ENCODE results near the gene EPG5.

GRCh38 chr18:45895339-45895738 lies 71.8 kb downstream of the EPG5 start:
- TF ChIP-seq, protein P1, sequence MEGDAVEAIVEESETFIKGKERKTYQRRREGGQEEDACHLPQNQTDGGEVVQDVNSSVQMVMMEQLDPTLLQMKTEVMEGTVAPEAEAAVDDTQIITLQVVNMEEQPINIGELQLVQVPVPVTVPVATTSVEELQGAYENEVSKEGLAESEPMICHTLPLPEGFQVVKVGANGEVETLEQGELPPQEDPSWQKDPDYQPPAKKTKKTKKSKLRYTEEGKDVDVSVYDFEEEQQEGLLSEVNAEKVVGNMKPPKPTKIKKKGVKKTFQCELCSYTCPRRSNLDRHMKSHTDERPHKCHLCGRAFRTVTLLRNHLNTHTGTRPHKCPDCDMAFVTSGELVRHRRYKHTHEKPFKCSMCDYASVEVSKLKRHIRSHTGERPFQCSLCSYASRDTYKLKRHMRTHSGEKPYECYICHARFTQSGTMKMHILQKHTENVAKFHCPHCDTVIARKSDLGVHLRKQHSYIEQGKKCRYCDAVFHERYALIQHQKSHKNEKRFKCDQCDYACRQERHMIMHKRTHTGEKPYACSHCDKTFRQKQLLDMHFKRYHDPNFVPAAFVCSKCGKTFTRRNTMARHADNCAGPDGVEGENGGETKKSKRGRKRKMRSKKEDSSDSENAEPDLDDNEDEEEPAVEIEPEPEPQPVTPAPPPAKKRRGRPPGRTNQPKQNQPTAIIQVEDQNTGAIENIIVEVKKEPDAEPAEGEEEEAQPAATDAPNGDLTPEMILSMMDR (IDR thresholded peaks at IDR 0.05) = no peak
- TF ChIP-seq PREB (CRISPR knock-in tag; IDR thresholded peaks at IDR 0.05; ENCODE audit: borderline replicate concordance) (no peak), CBFB (CRISPR knock-in tag; IDR thresholded peaks at IDR 0.05; ENCODE audit: low read depth) (no peak), CREB1 (CRISPR knock-in tag; IDR thresholded peaks at IDR 0.05) (no peak), E2F1 (CRISPR knock-in tag; IDR thresholded peaks at IDR 0.05) (no peak), MAX (CRISPR knock-in tag; IDR thresholded peaks at IDR 0.05) (no peak), IRF1 (CRISPR knock-in tag; IDR thresholded peaks at IDR 0.05) (no peak), FOXP1 (CRISPR knock-in tag; IDR thresholded peaks at IDR 0.05; ENCODE audit: borderline replicate concordance) (no peak), ESRRA (CRISPR knock-in tag; IDR thresholded peaks at IDR 0.05; ENCODE audit: borderline replicate concordance) (no peak), ARID4B (CRISPR knock-in tag; IDR thresholded peaks at IDR 0.05; ENCODE audit: borderline replicate concordance) (no peak), USF2 (CRISPR knock-in tag; IDR thresholded peaks at IDR 0.05) (no peak), HMGA2 (CRISPR knock-in tag; IDR thresholded peaks at IDR 0.05) (no peak)

Measured in WTC11 (cell line).